IPS DF 6.9 (cell line): ENCODE results near the gene B3GNT8.
A peak's percentile ranks its signal among the peaks of the same experiment; 100 is the strongest.
"Not testable (repeated sequence)": the region's sequence is repeated elsewhere in the genome, so short reads cannot be mapped to it uniquely, and the experiment has no call there.

Experiments used
- DNase-seq: peaks from one replicate; pipeline ENCODE4 v3.0.0-alpha.2; 2013; ENCODE audit warnings: low read depth, low spot score
- H3K27ac ChIP-seq: one replicate; pipeline ENCODE4 v1.5.1; 2013; ENCODE audit warnings: low read length, control low read depth
- H3K27me3 ChIP-seq: 2 replicates; pipeline ENCODE4 v1.6.1; 2013; ENCODE audit warnings: mild to moderate bottlenecking, low read length; ENCODE audit not compliant: control insufficient read depth, insufficient read depth
- H3K36me3 ChIP-seq: 2 replicates; pipeline ENCODE4 v1.6.1; 2013; ENCODE audit warnings: low read length; ENCODE audit not compliant: control insufficient read depth, insufficient read depth
- H3K4me1 ChIP-seq: 2 replicates; pipeline ENCODE4 v1.6.1; 2013; ENCODE audit warnings: low read length; ENCODE audit not compliant: control insufficient read depth, insufficient read depth
- H3K4me3 ChIP-seq: 2 replicates; pipeline ENCODE4 v1.5.1; 2013; ENCODE audit warnings: mild to moderate bottlenecking, low read length
- H3K9me3 ChIP-seq: 2 replicates; pipeline ENCODE4 v1.6.1; 2013; ENCODE audit warnings: low read length, inconsistent platforms; ENCODE audit not compliant: control insufficient read depth, insufficient read depth
- WGBS: extraction: QIAGEN DNeasy Blood & Tissue Kit; methylation state at CpG from one replicate; pipeline ENCODE4 v1.1.7; 2013; ENCODE audit warnings: mixed read lengths, missing lambda C conversion rate; ENCODE audit not compliant: insufficient read length, insufficient coverage; 5-methylcytosine and 5-hydroxymethylcytosine counted together

Gene B3GNT8

DNA sequence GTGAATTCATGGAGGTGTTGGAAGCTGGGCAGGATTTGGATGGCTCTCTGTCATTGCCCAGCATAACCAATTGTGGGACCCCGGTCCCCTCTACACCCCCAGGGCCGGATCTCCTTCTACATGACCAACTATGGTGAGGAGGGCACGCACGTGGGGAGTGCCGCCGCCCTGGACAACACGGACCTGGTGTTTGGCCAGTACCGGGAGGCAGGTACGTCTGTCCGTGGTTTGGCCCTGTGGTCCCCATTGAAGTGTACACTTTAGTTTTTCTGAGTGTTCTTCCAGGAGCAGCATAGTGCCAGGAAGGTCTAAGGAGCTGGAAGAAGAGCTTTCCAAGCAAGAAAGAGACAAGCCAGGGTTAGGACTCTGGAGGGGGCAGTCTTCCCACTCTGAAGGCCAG lies 13.2 kb downstream of the B3GNT8 start:
- Histone ChIP-seq H3K27me3 (no peaks in the 10 kb centered on the region), H3K27ac (no peak overlapping the region)
- WGBS, result no CpG with 5 or more reads among the region's 10 CpGs

GRCh38 chr19:41412953-41413352 lies 14.2 kb downstream of the B3GNT8 start:
- Histone ChIP-seq H3K36me3 (peaks cover 3% of the 10 kb centered on the region; the same call in 1 of the 2 replicates), H3K4me1 (no peaks in the 10 kb centered on the region), H3K4me3 (no peak overlapping the region), H3K27me3 (no peaks in the 10 kb centered on the region), H3K9me3 (no peaks in the 10 kb centered on the region), H3K27ac (no peak overlapping the region)
- no CpG with 5 or more reads among the region's 5 CpGs for WGBS
- no peak for DNase-seq

More for the DNA sequence above, 13.2 kb downstream of the B3GNT8 start:
- Histone ChIP-seq H3K9me3 (no peaks in the 10 kb centered on the region), H3K4me1 (no peaks in the 10 kb centered on the region), H3K36me3 (peaks cover 4% of the 10 kb centered on the region), H3K4me3 (no peak overlapping the region)
- DNase-seq, result no peak

DNA sequence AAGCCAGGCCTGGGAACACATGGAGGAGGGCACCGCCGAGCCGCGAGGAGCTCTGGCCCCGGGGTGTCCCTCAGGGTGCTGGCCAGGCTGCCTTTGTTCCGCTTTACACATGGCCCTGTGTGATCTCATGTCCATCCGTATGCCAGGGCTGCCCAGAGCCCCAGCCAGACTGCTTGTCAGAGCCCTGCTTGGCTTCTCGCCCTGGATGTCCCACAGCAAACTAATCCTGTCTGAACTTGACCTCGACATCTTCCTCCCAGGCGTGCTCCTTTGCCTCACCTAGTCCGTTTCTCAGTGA lies 15.3 kb downstream of the B3GNT8 start:
- no CpG with 5 or more reads among the region's 11 CpGs for WGBS
- Histone ChIP-seq H3K27ac (no peak overlapping the region), H3K27me3 (no peaks in the 10 kb centered on the region), H3K36me3 (peaks cover 3% of the 10 kb centered on the region; the same call in 1 of the 2 replicates), H3K4me3 (no peak overlapping the region), H3K9me3 (no peaks in the 10 kb centered on the region), H3K4me1 (no peaks in the 10 kb centered on the region)
- no peak for DNase-seq

- no peaks in the 10 kb centered on the region for H3K27me3 ChIP-seq
- no CpG with 5 or more reads among the region's 9 CpGs for WGBS
- no peak overlapping the region for H3K4me3 ChIP-seq
- DNase-seq, result no peak
- no peaks in the 10 kb centered on the region for H3K4me1 ChIP-seq
- H3K27ac ChIP-seq, result no peak overlapping the region
- H3K9me3 ChIP-seq, result no peaks in the 10 kb centered on the region
- H3K36me3 ChIP-seq, result peaks cover 3% of the 10 kb centered on the region; the same call in 1 of the 2 replicates
Observed at GRCh38 chr19:41411100-41411967, 15.8 kb downstream of the B3GNT8 start.

DNA sequence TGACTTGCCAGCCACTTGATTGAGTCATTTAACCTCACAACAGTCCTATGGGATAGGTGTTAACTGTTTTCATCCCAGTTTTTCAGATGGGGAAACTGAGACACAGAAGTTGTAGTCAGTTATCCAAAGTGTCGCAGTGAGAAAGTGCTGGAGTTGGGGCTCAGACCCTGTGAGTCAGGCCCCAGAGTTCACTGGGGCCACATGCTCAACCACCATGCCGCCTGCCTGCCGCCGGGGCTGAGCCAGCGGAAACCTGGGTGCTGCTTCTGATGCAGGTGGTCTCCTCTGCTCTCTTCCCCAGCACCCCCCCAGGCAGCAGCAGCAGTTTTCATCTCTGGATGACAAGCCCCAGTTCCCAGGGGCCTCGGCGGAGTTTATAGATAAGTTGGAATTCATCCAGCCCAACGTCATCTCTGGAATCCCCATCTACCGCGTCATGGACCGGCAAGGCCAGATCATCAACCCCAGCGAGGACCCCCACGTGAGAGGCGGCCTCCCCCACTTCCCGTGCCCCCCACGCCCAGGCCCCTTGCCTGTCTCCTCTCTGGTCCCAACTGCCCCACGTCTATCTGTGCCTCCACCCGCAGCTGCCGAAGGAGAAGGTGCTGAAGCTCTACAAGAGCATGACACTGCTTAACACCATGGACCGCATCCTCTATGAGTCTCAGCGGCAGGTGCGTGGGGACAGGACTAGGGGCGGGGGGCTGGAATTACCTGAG lies 16.7 kb downstream of the B3GNT8 start:
- H3K4me3 ChIP-seq, result no peak overlapping the region
- peaks cover 3% of the 10 kb centered on the region; the same call in 1 of the 2 replicates for H3K36me3 ChIP-seq
- H3K9me3 ChIP-seq, result no peaks in the 10 kb centered on the region
- no peaks in the 10 kb centered on the region for H3K27me3 ChIP-seq
- DNase-seq, result no peak
- no peaks in the 10 kb centered on the region for H3K4me1 ChIP-seq
- no peak overlapping the region for H3K27ac ChIP-seq
- no CpG with 5 or more reads among the region's 23 CpGs for WGBS

DNA sequence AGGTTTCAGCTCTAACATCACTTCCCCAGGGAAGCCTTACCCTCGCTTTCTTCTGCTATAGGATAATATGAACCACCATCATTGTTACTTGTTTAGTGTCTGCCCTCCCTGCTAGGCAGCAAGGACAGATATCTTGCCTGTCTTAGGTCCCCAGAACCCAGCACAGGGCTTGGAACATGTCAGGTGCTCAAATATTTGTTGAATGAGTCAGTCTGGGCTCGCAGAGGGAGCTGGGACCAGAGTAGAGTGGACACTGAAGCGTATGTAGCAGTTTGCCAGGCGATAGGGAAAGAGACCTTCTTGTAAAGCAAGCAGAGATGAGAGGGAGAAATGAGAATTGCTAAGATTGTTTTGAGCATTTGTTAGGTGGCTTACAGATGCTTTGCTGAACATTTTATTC lies 17.9 kb downstream of the B3GNT8 start:
- no peaks in the 10 kb centered on the region for H3K27me3 ChIP-seq
- no peaks in the 10 kb centered on the region for H3K9me3 ChIP-seq
- no CpG with 5 or more reads among the region's 4 CpGs for WGBS
- H3K4me1 ChIP-seq, result no peaks in the 10 kb centered on the region
- no peak overlapping the region for H3K4me3 ChIP-seq
- H3K27ac ChIP-seq, result no peak overlapping the region
- no peaks in the 10 kb centered on the region; the same call in 1 of the 2 replicates for H3K36me3 ChIP-seq
- no peak for DNase-seq

DNA sequence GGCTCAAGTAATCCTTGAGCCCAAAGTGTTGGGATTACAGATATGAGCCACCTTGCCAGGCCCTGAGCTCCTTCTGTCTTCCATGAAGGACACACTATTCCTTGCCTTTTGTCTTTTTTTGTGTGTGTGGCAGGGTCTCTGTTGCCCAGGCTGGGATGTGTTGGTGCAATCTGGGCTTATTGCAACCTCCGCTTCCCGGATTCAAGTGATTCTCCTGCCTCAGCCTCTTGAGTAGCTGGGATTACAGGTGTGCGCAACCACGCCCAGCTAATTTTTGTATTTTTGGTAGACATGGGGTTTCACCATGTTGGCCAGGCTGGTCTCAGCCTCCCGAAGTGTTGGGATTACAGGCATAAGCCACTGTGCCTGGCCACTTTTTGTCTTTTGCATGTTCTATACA lies 18.3 kb downstream of the B3GNT8 start:
- not testable (repeated sequence) for H3K4me3 ChIP-seq, H3K27ac ChIP-seq, H3K36me3 ChIP-seq, H3K9me3 ChIP-seq, H3K27me3 ChIP-seq, H3K4me1 ChIP-seq, DNase-seq
- no CpG with 5 or more reads among the region's 5 CpGs for WGBS

GRCh38 chr19:41408256-41408655 lies 18.9 kb downstream of the B3GNT8 start:
- WGBS, result no CpG with 5 or more reads among the region's 4 CpGs
- H3K4me3 ChIP-seq, result no peak overlapping the region
- no peaks in the 10 kb centered on the region for H3K36me3 ChIP-seq
- H3K27me3 ChIP-seq, result no peaks in the 10 kb centered on the region
- DNase-seq, result no peak
- no peaks in the 10 kb centered on the region for H3K9me3 ChIP-seq
- no peak overlapping the region for H3K27ac ChIP-seq
- no peaks in the 10 kb centered on the region for H3K4me1 ChIP-seq

DNA sequence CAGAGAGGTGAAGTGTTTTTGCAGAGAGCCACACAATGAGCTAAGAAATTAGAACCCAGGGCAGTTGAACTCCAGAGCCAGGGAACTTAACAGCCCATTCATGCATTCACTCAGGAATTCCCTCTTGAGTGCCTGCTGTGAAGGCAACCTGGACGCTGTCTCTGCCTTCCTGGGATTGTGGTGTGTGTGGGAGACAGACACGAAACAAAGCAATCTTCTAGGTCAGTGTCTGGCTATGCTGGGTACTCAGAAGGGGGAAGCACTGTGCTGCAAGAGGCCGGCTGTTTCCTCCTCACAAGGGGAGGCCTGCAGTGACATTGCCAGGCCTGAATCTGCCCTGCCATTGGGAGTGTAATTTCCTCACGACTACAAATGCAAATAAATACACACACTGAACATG lies 19.9 kb downstream of the B3GNT8 start:
- H3K4me3 ChIP-seq, result no peak overlapping the region
- no peaks in the 10 kb centered on the region for H3K27me3 ChIP-seq
- H3K36me3 ChIP-seq, result no peaks in the 10 kb centered on the region; the same call in 1 of the 2 replicates
- WGBS, result no CpG with 5 or more reads among the region's 4 CpGs
- peak; percentile 25 for DNase-seq
- no peak overlapping the region for H3K27ac ChIP-seq
- H3K4me1 ChIP-seq, result no peaks in the 10 kb centered on the region
- H3K9me3 ChIP-seq, result no peaks in the 10 kb centered on the region

DNA sequence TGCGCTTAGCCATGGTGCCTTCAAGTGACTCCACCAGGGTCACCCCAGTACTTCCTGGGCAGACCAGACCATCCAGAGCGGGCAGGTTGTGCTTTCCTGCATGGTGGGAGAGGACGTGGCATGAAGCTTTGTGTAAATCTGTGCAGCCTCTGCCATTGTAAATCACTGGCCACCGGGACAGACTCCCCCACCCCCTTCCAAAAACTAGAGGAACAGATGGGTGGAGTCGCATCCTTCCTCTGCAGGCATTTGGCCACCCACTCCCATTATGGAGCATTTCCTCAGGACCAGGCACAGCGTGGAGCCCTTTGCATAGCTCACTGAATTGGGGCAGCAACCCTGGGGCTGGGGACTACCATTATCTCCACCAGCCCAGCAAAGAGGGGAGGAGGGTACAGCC lies 21.4 kb downstream of the B3GNT8 start:
- H3K36me3 ChIP-seq, result no peaks in the 10 kb centered on the region; the same call in 1 of the 2 replicates
- H3K9me3 ChIP-seq, result no peaks in the 10 kb centered on the region
- H3K4me1 ChIP-seq, result no peaks in the 10 kb centered on the region
- no peak overlapping the region for H3K4me3 ChIP-seq
- no CpG with 5 or more reads among the region's 6 CpGs for WGBS
- no peaks in the 10 kb centered on the region for H3K27me3 ChIP-seq
- no peak for DNase-seq
- no peak overlapping the region for H3K27ac ChIP-seq
